ENCODE measurements around the gene GDI1. TPM values are rescaled to one million over a fixed set of nuclear protein-coding genes. Genes with fewer than 3 reads are reported as not detected.

The GDI1 gene
- total and polyA plus RNA-seq, 2 of the 8 experiments (the other 6 are each of a cell fraction or from before 2014, with no cell fraction given): 83.1 to 136 TPM

DNA sequence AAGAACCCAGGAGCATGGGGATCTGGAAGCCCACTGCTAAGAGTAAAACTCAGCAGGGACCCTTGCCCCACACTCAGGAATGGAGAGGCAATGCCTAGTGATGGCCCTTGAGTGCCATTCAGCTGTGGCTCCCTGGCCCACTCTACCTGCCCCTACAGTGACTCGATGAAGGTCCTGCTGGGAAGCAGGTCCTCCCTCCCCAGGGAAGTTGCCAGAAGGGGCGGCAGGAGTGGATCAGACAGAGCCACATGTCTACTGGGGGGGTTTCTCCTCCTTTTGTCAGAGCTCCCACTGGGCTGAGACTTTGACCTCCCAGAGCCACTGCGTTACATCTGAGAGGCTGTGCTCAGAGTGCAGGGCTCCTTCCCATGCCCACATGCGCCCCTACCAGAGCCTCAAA lies 52.2 kb downstream of the GDI1 start (continued):
- TF ChIP-seq, protein P1, sequence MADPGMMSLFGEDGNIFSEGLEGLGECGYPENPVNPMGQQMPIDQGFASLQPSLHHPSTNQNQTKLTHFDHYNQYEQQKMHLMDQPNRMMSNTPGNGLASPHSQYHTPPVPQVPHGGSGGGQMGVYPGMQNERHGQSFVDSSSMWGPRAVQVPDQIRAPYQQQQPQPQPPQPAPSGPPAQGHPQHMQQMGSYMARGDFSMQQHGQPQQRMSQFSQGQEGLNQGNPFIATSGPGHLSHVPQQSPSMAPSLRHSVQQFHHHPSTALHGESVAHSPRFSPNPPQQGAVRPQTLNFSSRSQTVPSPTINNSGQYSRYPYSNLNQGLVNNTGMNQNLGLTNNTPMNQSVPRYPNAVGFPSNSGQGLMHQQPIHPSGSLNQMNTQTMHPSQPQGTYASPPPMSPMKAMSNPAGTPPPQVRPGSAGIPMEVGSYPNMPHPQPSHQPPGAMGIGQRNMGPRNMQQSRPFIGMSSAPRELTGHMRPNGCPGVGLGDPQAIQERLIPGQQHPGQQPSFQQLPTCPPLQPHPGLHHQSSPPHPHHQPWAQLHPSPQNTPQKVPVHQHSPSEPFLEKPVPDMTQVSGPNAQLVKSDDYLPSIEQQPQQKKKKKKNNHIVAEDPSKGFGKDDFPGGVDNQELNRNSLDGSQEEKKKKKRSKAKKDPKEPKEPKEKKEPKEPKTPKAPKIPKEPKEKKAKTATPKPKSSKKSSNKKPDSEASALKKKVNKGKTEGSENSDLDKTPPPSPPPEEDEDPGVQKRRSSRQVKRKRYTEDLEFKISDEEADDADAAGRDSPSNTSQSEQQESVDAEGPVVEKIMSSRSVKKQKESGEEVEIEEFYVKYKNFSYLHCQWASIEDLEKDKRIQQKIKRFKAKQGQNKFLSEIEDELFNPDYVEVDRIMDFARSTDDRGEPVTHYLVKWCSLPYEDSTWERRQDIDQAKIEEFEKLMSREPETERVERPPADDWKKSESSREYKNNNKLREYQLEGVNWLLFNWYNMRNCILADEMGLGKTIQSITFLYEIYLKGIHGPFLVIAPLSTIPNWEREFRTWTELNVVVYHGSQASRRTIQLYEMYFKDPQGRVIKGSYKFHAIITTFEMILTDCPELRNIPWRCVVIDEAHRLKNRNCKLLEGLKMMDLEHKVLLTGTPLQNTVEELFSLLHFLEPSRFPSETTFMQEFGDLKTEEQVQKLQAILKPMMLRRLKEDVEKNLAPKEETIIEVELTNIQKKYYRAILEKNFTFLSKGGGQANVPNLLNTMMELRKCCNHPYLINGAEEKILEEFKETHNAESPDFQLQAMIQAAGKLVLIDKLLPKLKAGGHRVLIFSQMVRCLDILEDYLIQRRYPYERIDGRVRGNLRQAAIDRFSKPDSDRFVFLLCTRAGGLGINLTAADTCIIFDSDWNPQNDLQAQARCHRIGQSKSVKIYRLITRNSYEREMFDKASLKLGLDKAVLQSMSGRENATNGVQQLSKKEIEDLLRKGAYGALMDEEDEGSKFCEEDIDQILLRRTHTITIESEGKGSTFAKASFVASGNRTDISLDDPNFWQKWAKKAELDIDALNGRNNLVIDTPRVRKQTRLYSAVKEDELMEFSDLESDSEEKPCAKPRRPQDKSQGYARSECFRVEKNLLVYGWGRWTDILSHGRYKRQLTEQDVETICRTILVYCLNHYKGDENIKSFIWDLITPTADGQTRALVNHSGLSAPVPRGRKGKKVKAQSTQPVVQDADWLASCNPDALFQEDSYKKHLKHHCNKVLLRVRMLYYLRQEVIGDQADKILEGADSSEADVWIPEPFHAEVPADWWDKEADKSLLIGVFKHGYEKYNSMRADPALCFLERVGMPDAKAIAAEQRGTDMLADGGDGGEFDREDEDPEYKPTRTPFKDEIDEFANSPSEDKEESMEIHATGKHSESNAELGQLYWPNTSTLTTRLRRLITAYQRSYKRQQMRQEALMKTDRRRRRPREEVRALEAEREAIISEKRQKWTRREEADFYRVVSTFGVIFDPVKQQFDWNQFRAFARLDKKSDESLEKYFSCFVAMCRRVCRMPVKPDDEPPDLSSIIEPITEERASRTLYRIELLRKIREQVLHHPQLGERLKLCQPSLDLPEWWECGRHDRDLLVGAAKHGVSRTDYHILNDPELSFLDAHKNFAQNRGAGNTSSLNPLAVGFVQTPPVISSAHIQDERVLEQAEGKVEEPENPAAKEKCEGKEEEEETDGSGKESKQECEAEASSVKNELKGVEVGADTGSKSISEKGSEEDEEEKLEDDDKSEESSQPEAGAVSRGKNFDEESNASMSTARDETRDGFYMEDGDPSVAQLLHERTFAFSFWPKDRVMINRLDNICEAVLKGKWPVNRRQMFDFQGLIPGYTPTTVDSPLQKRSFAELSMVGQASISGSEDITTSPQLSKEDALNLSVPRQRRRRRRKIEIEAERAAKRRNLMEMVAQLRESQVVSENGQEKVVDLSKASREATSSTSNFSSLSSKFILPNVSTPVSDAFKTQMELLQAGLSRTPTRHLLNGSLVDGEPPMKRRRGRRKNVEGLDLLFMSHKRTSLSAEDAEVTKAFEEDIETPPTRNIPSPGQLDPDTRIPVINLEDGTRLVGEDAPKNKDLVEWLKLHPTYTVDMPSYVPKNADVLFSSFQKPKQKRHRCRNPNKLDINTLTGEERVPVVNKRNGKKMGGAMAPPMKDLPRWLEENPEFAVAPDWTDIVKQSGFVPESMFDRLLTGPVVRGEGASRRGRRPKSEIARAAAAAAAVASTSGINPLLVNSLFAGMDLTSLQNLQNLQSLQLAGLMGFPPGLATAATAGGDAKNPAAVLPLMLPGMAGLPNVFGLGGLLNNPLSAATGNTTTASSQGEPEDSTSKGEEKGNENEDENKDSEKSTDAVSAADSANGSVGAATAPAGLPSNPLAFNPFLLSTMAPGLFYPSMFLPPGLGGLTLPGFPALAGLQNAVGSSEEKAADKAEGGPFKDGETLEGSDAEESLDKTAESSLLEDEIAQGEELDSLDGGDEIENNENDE (IDR thresholded peaks at IDR 0.05; ENCODE audit: insufficient replicate concordance, low read length): no peak
- TF ChIP-seq FOSL1 (IDR thresholded peaks at IDR 0.05; ENCODE audit: insufficient read depth, low read depth, low read length): no peak
- no peak for TF ChIP-seq POLR2AphosphoS5 (IDR thresholded peaks at IDR 0.05; ENCODE audit: low read depth, low read length)
- TF ChIP-seq EP300 (IDR thresholded peaks at IDR 0.05; ENCODE audit: borderline replicate concordance in 1 of 2, low read depth in 2 of 2, low read length in 2 of 2): no peak
- TF ChIP-seq RBBP5 (IDR thresholded peaks at IDR 0.05; ENCODE audit: borderline replicate concordance, low read depth, low read length): no peak
- no peak for TF ChIP-seq BRCA1 (IDR thresholded peaks at IDR 0.05; ENCODE audit: low read depth, low read length)
- no peak for TF ChIP-seq POU5F1 (IDR thresholded peaks at IDR 0.05; ENCODE audit: low read depth, low read length)
- TF ChIP-seq, protein P2, sequence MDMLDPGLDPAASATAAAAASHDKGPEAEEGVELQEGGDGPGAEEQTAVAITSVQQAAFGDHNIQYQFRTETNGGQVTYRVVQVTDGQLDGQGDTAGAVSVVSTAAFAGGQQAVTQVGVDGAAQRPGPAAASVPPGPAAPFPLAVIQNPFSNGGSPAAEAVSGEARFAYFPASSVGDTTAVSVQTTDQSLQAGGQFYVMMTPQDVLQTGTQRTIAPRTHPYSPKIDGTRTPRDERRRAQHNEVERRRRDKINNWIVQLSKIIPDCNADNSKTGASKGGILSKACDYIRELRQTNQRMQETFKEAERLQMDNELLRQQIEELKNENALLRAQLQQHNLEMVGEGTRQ (IDR thresholded peaks at IDR 0.05; ENCODE audit: low read length): no peak
- TF ChIP-seq SIX5 (IDR thresholded peaks at IDR 0.05; ENCODE audit: low read depth, low read length): no peak
- TF ChIP-seq SIN3A (conservative IDR thresholded peaks at IDR 0.05 in 1 of 2, IDR thresholded peaks at IDR 0.05 in 1 of 2; ENCODE audit: low read depth in 1 of 2, low read length in 2 of 2): no peak

Data from H1 (cell line).